CD4-positive, alpha-beta T cell (primary cell): Measurements from ENCODE around the gene MAPK13. TPM values are rescaled to one million over a fixed set of nuclear protein-coding genes. Genes with fewer than 3 reads are reported as not detected.

Source experiments
- ATAC-seq: fragments of 200-7000 bp; cut with Tn5 transposase; one replicate; pipeline ENCODE4 v1.10.0; 2022; ENCODE audit warnings: mild to moderate bottlenecking; ENCODE audit not compliant: poor library complexity
- CTCF ChIA-PET: fragments of 350-600 bp; sonication (Branson Sonifier 250); formaldehyde crosslinking; loops from one replicate; lab custom pipeline; 2021; ENCODE audit warnings: antibody characterized with exemption, inconsistent platforms; lab: Charles Lee
- POLR2A ChIA-PET: fragments of 350-600 bp; sonication (Branson Sonifier 250); formaldehyde crosslinking; loops from one replicate; lab custom pipeline; 2021; ENCODE audit warnings: antibody characterized with exemption, inconsistent platforms; lab: Charles Lee
- DNase-seq, 14 experiments: peaks; one replicate each; pipeline ENCODE4 v3.0.0-alpha.2; 2013 to 2020; ENCODE audit warnings: mixed read lengths in 2 of 14
- H3K27ac ChIP-seq, 2 donors: one replicate each; pipeline versions ENCODE4 v1.5.1 to v1.7.0; 2013; ENCODE audit warnings: low read length in 2 of 2, low read depth in 1 of 2, mild to moderate bottlenecking in 1 of 2
- H3K27me3 ChIP-seq, 2 experiments: 1 replicate in 1 of 2; 2 replicates in 1 of 2; pipeline versions ENCODE4 v1.6.1 to v1.7.0; 2013; ENCODE audit warnings: low read length in 2 of 2, control low read depth in 1 of 2, mild to moderate bottlenecking in 1 of 2, moderate library complexity in 1 of 2; ENCODE audit not compliant: insufficient read depth in 2 of 2, control insufficient read depth in 1 of 2
- H3K36me3 ChIP-seq: one replicate; pipeline ENCODE4 v1.6.1; 2013; ENCODE audit warnings: low read length, control low read depth; ENCODE audit not compliant: insufficient read depth
- H3K4me1 ChIP-seq: one replicate; pipeline ENCODE4 v1.6.1; 2013; ENCODE audit warnings: low read length, control low read depth; ENCODE audit not compliant: insufficient read depth
- H3K4me3 ChIP-seq: one replicate; pipeline ENCODE4 v1.5.1; 2013; ENCODE audit warnings: mild to moderate bottlenecking, low read length, moderate library complexity
- H3K9me3 ChIP-seq, 2 experiments: 1 replicate in 1 of 2; 2 replicates in 1 of 2; pipeline versions ENCODE4 v1.6.1 to v1.7.0; 2013; ENCODE audit warnings: low read length in 2 of 2, mild to moderate bottlenecking in 2 of 2, control low read depth in 1 of 2, moderate library complexity in 1 of 2; ENCODE audit not compliant: control insufficient read depth in 1 of 2, insufficient read depth in 1 of 2
- H3K27ac Mint-ChIP-seq: one replicate; pipeline ENCODE4 v1.8.0; 2020; ENCODE audit warnings: mixed read lengths
- H3K27me3 Mint-ChIP-seq: one replicate; pipeline ENCODE4 v1.8.0; 2021; ENCODE audit warnings: mixed read lengths
- H3K36me3 Mint-ChIP-seq: one replicate; pipeline ENCODE4 v1.8.0; 2021; ENCODE audit warnings: low read depth, mixed read lengths
- H3K4me1 Mint-ChIP-seq: one replicate; pipeline ENCODE4 v1.8.0; 2021; ENCODE audit warnings: low read depth, mixed read lengths
- H3K4me3 Mint-ChIP-seq: one replicate; pipeline ENCODE4 v1.8.0; 2020; ENCODE audit warnings: mild to moderate bottlenecking, mixed read lengths
- H3K9me3 Mint-ChIP-seq: one replicate; pipeline ENCODE4 v1.8.0; 2020; ENCODE audit warnings: mixed read lengths
- intact Hi-C, 2 experiments: fragments of 100-400 bp; cut with DNase I in 1 of 2; cut with micrococcal nuclease in 1 of 2; formaldehyde crosslinking; loops; one replicate each; pipeline versions ENCODE4 v1.15.1 to v1.9.0; 2023 to 2025; cut with DNase I, micrococcal nuclease
- total RNA-seq, 174 experiments: library from RNA in 2 of 174; stranded (reverse) in 2 of 174; gene quantifications; one replicate each; pipeline ENCODE4 v1.2.3 and lab custom pipeline; 2021 to 2026
- TF ChIP-seq, protein P1 (sequence below): fragments of 200-600 bp; IDR thresholded peaks from one replicate; pipeline ENCODE4 v1.8.0; 2022; ENCODE audit warnings: antibody characterized with exemption, mild to moderate bottlenecking

The MAPK13 gene
- total RNA-seq, 2 experiments from 2014 or later: 58.5 to 63.5 TPM

DNA sequence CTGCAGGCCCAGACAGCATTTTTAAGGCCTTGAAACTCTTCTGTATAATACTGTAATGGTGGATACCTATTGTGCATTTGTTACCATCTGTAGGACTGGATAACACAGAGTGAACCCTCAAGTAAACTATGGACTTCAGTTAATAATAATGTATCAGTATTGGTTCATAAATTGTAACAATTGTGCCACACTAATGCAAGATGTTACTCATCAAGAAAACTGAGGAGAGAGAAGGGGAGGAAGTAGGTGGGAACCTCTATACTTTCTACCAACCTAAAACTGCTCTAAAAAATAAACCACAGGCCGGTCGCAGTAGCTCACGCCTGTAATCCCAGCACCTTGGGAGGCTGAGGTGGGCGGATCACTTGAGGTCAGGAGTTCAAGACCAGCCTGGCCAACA, 10.8 kb downstream of the MAPK13 start:
- H3K27me3 Mint-ChIP-seq: no peaks in the 10 kb centered on the region
- Histone ChIP-seq H3K4me1 (peaks cover 20% of the 10 kb centered on the region), H3K4me3 (no peak overlapping the region), H3K27ac (no peak overlapping the region), H3K9me3 (no peaks in the 10 kb centered on the region), H3K36me3 (peaks cover 40% of the 10 kb centered on the region), H3K27me3 (no peaks in the 10 kb centered on the region)
- H3K4me3 Mint-ChIP-seq: no peak overlapping the region
- DNase-seq: peak in 1 of 14 experiments; percentile 8
- H3K4me1 Mint-ChIP-seq: peaks cover 29% of the 10 kb centered on the region
- H3K36me3 Mint-ChIP-seq: peaks cover 57% of the 10 kb centered on the region
- ATAC-seq: no peak
- H3K27ac Mint-ChIP-seq: no peak overlapping the region
- ChIA-PET CTCF (no interaction called here), POLR2A (interaction anchor here (3.4 kb wide), 1 partner anchor 10 kb away, joined by 16 read pairs; no protein-coding TSS in a partner anchor)
- intact Hi-C loops: no loop called here
- TF ChIP-seq, protein P1, sequence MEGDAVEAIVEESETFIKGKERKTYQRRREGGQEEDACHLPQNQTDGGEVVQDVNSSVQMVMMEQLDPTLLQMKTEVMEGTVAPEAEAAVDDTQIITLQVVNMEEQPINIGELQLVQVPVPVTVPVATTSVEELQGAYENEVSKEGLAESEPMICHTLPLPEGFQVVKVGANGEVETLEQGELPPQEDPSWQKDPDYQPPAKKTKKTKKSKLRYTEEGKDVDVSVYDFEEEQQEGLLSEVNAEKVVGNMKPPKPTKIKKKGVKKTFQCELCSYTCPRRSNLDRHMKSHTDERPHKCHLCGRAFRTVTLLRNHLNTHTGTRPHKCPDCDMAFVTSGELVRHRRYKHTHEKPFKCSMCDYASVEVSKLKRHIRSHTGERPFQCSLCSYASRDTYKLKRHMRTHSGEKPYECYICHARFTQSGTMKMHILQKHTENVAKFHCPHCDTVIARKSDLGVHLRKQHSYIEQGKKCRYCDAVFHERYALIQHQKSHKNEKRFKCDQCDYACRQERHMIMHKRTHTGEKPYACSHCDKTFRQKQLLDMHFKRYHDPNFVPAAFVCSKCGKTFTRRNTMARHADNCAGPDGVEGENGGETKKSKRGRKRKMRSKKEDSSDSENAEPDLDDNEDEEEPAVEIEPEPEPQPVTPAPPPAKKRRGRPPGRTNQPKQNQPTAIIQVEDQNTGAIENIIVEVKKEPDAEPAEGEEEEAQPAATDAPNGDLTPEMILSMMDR: no peak
- no peaks in the 10 kb centered on the region for H3K9me3 Mint-ChIP-seq

DNA sequence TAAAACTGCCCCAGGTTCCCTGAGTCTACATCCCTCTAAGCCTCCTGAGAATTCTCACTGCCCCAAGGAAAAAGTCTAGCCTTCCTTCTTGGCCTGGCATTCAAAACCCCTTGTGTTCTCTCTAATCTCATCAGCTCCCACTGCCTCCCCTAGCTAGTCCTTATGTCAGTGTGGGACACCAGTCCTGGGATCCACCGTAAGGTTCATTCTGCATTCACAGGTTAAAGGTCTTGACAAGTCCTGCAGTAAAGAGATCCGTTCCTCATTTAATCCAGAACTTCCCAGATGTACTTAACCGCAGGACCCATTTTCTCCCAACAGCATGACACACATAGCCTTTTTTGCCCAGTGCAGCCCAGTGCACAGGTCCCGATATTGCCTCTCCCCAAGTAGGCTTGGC, 11.6 kb downstream of the MAPK13 start:
- no peak for DNase-seq
- peaks cover 27% of the 10 kb centered on the region for H3K4me1 ChIP-seq
- no peaks in the 10 kb centered on the region for H3K27me3 ChIP-seq
- CTCF ChIA-PET: no interaction called here
- TF ChIP-seq, protein P1: no peak
- no peak for ATAC-seq
- Mint-ChIP-seq H3K4me1 (peaks cover 34% of the 10 kb centered on the region), H3K36me3 (peaks cover 51% of the 10 kb centered on the region), H3K27ac (peak overlapping the region; percentile 49), H3K4me3 (no peak overlapping the region), H3K9me3 (no peaks in the 10 kb centered on the region), H3K27me3 (no peaks in the 10 kb centered on the region)
- no peaks in the 10 kb centered on the region for H3K9me3 ChIP-seq
- H3K27ac ChIP-seq: no peak overlapping the region
- POLR2A ChIA-PET: interaction anchor here (3.4 kb wide), 1 partner anchor 11 kb away, joined by 16 read pairs; no protein-coding TSS in a partner anchor
- H3K4me3 ChIP-seq: no peak overlapping the region
- intact Hi-C loops: no loop called here
- peaks cover 32% of the 10 kb centered on the region for H3K36me3 ChIP-seq

DNA sequence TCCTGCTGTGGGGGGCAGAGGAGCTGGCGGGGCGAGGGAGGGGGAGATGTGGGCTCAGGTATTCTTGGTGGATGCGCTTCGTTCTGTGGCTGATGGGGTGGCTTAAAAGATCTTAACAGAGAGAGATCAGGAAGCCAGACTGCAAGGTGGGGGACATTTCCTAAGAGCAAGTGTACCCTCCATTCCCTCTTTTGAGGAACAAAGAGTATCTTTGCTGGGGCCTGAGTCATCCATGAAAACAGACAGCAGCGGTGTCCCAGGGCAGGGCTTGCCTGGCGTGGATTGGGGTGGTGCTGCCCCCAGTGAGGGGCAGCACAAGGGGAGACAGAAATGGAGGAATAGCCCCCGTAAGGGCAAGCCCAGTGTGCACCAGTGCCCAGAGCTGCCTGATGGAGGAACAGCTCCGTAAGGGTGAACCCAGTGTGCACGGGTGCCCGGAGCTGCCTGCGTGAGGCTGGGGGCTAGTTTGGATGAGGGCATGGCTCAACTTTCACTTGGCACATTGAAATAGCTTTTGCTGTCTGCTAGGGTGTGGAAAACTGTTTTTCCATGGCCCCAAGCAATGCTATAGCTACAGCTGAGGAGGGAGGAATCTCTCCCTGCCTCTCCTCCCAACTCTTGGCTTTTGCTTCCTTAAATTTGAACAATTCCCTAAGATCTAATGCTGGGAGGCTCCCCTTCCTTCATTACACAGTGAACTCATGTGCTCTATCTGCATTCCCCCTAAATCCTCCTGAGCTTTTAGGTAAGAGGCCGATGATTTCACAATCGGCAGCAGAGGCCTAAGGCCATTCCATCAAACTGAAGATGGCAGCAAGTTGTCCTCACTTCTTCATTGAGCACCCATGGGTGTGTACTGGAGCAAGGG, 12.9 kb downstream of the MAPK13 start:
- peaks cover 34% of the 10 kb centered on the region for H3K4me1 ChIP-seq
- H3K27ac ChIP-seq: no peak overlapping the region
- POLR2A ChIA-PET: interaction anchor here (0.5 to 0.7 kb wide), 2 partner anchors 50 kb away, joined by 3 read pairs; no protein-coding TSS in a partner anchor
- H3K36me3 ChIP-seq: peaks cover 25% of the 10 kb centered on the region
- Mint-ChIP-seq H3K4me3 (no peak overlapping the region), H3K27me3 (no peaks in the 10 kb centered on the region), H3K36me3 (peaks cover 38% of the 10 kb centered on the region), H3K9me3 (no peaks in the 10 kb centered on the region), H3K27ac (no peak overlapping the region), H3K4me1 (peaks cover 42% of the 10 kb centered on the region)
- no peaks in the 10 kb centered on the region for H3K27me3 ChIP-seq
- ATAC-seq: no peak
- DNase-seq: peak in 1 of 14 experiments; percentile 11
- intact Hi-C loops: no loop called here
- H3K9me3 ChIP-seq: peaks cover 3 to 7% of the 10 kb centered on the region in 2 experiments
- CTCF ChIA-PET: interaction anchor here (0.9 kb wide), 1 partner anchor 48 kb away, joined by 3 read pairs; no protein-coding TSS in a partner anchor
- TF ChIP-seq, protein P1: no peak
- no peak overlapping the region for H3K4me3 ChIP-seq
